ENCODE data around the gene FRMD4B.

Gene FRMD4B

GRCh38 chr3:69388241-69388640 is 2.4 kb upstream of the FRMD4B start:
- Histone ChIP-seq H3K9ac (no peak overlapping the region), H3K36me3 (ENCODE audit: insufficient read depth) (no peaks in the 10 kb centered on the region), H3K27ac (no peak overlapping the region), H3K4me1 (ENCODE audit: low read depth, poor library complexity, severe bottlenecking) (no peaks in the 10 kb centered on the region), H2AFZ (ENCODE audit: low read depth) (no peak overlapping the region), H3K4me2 (no peak overlapping the region), H3K79me2 (ENCODE audit: insufficient read depth, low read depth) (no peaks in the 10 kb centered on the region), H3K4me3 (IDR thresholded peaks at IDR 0.05; ENCODE audit: insufficient read depth, low read depth, low read length) (no peak overlapping the region), H4K20me1 (ENCODE audit: insufficient read depth) (no peaks in the 10 kb centered on the region), H3K27me3 (ENCODE audit: insufficient read depth, low read depth) (no peaks in the 10 kb centered on the region; the same call in 1 of the 2 replicates)
- TF ChIP-seq CTCF (conservative IDR thresholded peaks at IDR 0.05; ENCODE audit: low read depth, low read length) = no peak

DNA sequence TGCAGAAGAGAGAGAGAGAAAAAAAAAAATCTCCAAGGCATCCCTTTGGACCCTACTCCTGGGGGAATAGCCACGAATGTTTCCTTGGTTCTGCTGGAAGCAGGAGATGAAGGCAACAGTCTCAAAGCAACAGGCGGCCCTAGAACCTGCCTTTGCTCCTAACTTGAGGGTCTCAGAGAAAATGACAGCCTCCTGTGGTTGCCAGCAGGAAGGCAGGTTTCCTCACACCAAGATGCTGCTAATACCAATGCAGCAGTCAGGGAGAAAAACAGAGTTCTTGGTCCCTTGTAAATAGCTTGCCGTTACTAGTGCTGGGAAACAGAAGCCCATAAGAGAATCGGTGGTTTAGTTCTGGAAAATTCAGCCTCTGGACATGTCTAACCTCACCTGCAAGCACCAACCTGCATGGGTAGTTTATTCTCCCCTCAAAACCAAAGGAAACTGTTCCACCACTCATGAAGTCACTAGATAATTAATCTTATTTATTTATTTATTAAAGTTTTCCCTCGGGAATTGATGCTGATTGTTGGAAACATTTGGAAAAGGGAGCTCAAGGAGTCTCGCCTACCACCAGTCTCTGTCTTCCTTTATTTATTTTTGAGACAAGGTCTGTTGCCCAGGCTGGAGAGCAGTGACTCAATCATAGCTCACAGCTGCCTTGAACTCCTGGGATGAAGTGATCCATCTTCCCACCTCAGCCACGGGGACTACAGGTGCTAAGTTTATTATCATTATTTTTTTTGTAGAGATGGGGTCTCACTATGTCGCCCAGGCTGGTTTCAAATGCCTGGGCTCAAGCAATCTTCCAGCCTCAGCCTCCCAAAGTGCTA is 883 bp upstream of the FRMD4B start:
- Histone ChIP-seq H3K36me3 (ENCODE audit: insufficient read depth) (no peaks in the 10 kb centered on the region), H3K4me3 (IDR thresholded peaks at IDR 0.05; ENCODE audit: insufficient read depth, low read depth, low read length) (no peak overlapping the region), H3K27me3 (ENCODE audit: insufficient read depth, low read depth) (no peaks in the 10 kb centered on the region; the same call in 1 of the 2 replicates), H3K9ac (no peak overlapping the region), H3K4me1 (ENCODE audit: low read depth, poor library complexity, severe bottlenecking) (no peaks in the 10 kb centered on the region), H3K79me2 (ENCODE audit: insufficient read depth, low read depth) (no peaks in the 10 kb centered on the region), H2AFZ (ENCODE audit: low read depth) (no peak overlapping the region; the same call in 1 of the 2 replicates), H4K20me1 (ENCODE audit: insufficient read depth) (no peaks in the 10 kb centered on the region), H3K27ac (no peak overlapping the region), H3K4me2 (no peak overlapping the region)
- TF ChIP-seq CTCF (conservative IDR thresholded peaks at IDR 0.05; ENCODE audit: low read depth, low read length) = no peak

- Histone ChIP-seq H3K4me2 (no peak overlapping the region), H3K4me3 (IDR thresholded peaks at IDR 0.05; ENCODE audit: insufficient read depth, low read depth, low read length) (no peak overlapping the region)
Observed at GRCh38 chr3:69385123-69385722, 665 bp downstream of the FRMD4B start.

GRCh38 chr3:69384326-69384725 is 1.6 kb downstream of the FRMD4B start:
- no peak overlapping the region for H2AFZ ChIP-seq (ENCODE audit: low read depth)
- H3K79me2 ChIP-seq (ENCODE audit: insufficient read depth, low read depth) = no peaks in the 10 kb centered on the region
- no peak overlapping the region for H3K27ac ChIP-seq
- H3K4me3 ChIP-seq (IDR thresholded peaks at IDR 0.05; ENCODE audit: insufficient read depth, low read depth, low read length) = no peak overlapping the region
- no peak overlapping the region for H3K9ac ChIP-seq
- TF ChIP-seq CTCF (conservative IDR thresholded peaks at IDR 0.05; ENCODE audit: low read depth, low read length) = no peak
- no peak overlapping the region for H3K4me2 ChIP-seq
- no peaks in the 10 kb centered on the region; the same call in 1 of the 2 replicates for H3K27me3 ChIP-seq (ENCODE audit: insufficient read depth, low read depth)
- no peaks in the 10 kb centered on the region for H4K20me1 ChIP-seq (ENCODE audit: insufficient read depth)
- no peaks in the 10 kb centered on the region for H3K4me1 ChIP-seq (ENCODE audit: low read depth, poor library complexity, severe bottlenecking)
- H3K36me3 ChIP-seq (ENCODE audit: insufficient read depth) = no peaks in the 10 kb centered on the region

More at GRCh38 chr3:69385123-69385722, 665 bp downstream of the FRMD4B start:
- H3K4me1 ChIP-seq (ENCODE audit: low read depth, poor library complexity, severe bottlenecking) = no peaks in the 10 kb centered on the region
- H2AFZ ChIP-seq (ENCODE audit: low read depth) = no peak overlapping the region; the same call in 1 of the 2 replicates
- H3K79me2 ChIP-seq (ENCODE audit: insufficient read depth, low read depth) = no peaks in the 10 kb centered on the region
- H4K20me1 ChIP-seq (ENCODE audit: insufficient read depth) = no peaks in the 10 kb centered on the region
- H3K27me3 ChIP-seq (ENCODE audit: insufficient read depth, low read depth) = no peaks in the 10 kb centered on the region; the same call in 1 of the 2 replicates
- no peaks in the 10 kb centered on the region for H3K36me3 ChIP-seq (ENCODE audit: insufficient read depth)
- no peak overlapping the region for H3K27ac ChIP-seq
- TF ChIP-seq CTCF (conservative IDR thresholded peaks at IDR 0.05; ENCODE audit: low read depth, low read length) = no peak
- no peak overlapping the region for H3K9ac ChIP-seq
